ENCODE results near the gene TRIM14.

DNA sequence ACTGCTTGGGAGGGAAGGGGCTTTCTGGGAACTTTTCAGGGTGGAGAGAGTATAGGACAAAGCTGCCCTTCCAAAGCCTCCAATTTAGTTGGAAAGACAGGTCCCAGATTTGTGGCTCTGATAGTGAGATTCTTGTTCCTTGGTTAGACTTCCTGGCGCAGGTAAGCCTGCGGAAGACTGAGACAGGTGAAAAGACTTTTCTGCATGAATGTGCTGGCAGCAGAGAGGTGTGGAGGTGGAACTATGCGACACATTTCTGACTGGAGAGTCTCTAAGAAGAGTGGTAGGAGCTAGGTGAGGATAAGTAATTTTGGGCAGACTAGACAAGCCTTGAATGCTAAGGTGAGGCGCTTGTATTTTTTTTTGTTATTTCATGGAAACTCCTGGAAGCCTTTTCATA lies 32.6 kb downstream of the TRIM14 start:
- no peak for TF ChIP-seq ZFX (IDR thresholded peaks at IDR 0.05; ENCODE audit: borderline replicate concordance)
- TF ChIP-seq, protein P1, sequence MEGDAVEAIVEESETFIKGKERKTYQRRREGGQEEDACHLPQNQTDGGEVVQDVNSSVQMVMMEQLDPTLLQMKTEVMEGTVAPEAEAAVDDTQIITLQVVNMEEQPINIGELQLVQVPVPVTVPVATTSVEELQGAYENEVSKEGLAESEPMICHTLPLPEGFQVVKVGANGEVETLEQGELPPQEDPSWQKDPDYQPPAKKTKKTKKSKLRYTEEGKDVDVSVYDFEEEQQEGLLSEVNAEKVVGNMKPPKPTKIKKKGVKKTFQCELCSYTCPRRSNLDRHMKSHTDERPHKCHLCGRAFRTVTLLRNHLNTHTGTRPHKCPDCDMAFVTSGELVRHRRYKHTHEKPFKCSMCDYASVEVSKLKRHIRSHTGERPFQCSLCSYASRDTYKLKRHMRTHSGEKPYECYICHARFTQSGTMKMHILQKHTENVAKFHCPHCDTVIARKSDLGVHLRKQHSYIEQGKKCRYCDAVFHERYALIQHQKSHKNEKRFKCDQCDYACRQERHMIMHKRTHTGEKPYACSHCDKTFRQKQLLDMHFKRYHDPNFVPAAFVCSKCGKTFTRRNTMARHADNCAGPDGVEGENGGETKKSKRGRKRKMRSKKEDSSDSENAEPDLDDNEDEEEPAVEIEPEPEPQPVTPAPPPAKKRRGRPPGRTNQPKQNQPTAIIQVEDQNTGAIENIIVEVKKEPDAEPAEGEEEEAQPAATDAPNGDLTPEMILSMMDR (IDR thresholded peaks at IDR 0.05): no peak

Measured in 22Rv1 (cell line).